ENCODE measurements around the gene NENF. TPM values are rescaled to one million over a fixed set of nuclear protein-coding genes. Genes with fewer than 3 reads are reported as not detected.

Gene NENF
- total RNA-seq, 2 donors from 2014 or later: 43.4 to 43.9 TPM

DNA sequence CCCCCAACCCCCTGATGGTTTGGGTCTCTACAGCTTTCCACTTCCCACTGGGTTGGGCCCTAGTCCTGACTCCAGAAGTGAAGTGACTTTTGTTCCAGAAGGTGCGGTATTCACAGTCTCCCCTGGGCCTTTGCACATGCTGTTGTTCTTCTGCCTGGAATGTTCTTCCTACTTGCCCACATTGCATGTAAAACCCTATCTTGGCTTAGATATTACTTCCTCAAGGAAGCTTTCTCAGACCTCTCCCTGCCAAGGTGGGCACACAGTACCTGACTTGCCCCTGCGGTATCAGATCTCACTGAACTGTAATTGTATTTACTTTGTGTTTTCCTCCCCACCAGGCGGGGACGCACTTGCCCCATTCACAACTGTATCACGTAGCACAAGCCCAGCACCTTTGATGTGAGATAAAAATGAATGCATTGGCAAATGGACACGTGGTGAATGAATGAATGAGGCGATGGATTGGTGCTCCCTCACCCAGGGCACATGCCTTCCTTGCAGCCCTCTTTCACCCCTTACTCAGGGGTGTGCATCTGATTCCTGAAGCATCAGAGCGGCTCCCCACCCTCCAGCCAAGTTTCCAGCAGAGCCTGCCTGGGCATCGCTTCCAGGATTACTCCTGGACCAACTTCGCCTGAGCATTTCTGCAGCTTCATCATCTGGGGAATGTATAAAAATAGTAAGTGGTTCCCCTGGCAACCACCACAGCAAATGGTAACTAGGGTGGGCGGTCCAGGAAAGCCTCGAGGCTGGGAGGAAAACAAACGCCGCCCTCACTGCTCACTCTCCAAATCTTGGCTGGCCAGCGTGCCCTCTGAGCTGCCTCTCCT is 19.8 kb downstream of the NENF start:
- intact Hi-C loops (cut with DNase I): loop anchor here (5.0 to 10.0 kb wide), 3 partner anchors 85 to 768 kb away; no protein-coding TSS in a partner anchor
- H3K27me3 ChIP-seq: no peaks in the 10 kb centered on the region
- no peak overlapping the region for H3K4me3 ChIP-seq
- H3K9ac ChIP-seq (ENCODE audit: low read depth in 2 of 2, low read length in 2 of 2): no peak overlapping the region
- no peaks in the 10 kb centered on the region for H3K36me3 ChIP-seq
- H3K4me1 ChIP-seq: no peaks in the 10 kb centered on the region
- no peak overlapping the region for H3K27ac ChIP-seq
- TF ChIP-seq CTCF (IDR thresholded peaks at IDR 0.05): no peak
- H3K9me3 ChIP-seq: no peaks in the 10 kb centered on the region
- DNase-seq: no peak

DNA sequence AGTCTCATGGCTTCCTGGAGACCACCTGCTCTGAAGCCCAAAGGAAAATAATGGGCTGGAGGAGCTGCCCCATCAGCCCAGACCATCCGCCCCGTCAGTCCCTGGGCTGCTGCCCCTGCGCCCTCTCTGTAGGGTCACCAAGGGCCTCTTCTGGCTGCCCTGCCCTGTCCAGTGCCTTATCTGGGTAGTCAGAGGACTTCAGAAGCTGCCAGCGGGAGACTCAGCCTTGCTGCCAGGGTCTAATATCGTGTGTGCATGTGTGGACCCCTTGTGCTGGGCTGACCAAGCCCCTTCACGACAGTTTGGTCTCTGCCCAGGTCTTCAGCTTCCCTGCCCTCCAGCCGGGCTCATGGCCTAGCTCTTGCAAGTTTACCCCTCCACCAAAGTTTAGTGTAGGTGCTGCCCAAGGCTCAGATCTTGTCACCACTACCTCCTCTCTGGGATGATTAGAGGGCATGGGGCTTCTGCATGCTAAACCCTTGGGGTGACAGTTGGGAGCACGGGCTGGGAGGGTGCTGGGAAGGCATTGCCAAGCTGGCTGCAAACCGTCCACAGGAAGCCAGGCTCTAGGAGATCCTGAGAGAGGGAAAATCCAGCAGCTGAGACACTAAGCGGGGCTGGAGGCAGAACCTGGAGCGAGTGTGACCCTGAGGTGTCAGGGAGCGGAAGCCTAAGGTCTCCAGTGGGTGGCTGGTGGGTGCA is 20.6 kb downstream of the NENF start:
- Histone ChIP-seq H3K9ac (ENCODE audit: low read depth in 2 of 2, low read length in 2 of 2) (no peak overlapping the region), H3K9me3 (no peaks in the 10 kb centered on the region), H3K4me1 (no peaks in the 10 kb centered on the region), H3K27ac (no peak overlapping the region), H3K27me3 (no peaks in the 10 kb centered on the region), H3K36me3 (no peaks in the 10 kb centered on the region), H3K4me3 (no peak overlapping the region)
- no peak for TF ChIP-seq CTCF (IDR thresholded peaks at IDR 0.05)
- DNase-seq: no peak
- intact Hi-C loops (cut with DNase I): loop anchor here (5.0 to 10.0 kb wide), 3 partner anchors 86 to 769 kb away; no protein-coding TSS in a partner anchor

DNA sequence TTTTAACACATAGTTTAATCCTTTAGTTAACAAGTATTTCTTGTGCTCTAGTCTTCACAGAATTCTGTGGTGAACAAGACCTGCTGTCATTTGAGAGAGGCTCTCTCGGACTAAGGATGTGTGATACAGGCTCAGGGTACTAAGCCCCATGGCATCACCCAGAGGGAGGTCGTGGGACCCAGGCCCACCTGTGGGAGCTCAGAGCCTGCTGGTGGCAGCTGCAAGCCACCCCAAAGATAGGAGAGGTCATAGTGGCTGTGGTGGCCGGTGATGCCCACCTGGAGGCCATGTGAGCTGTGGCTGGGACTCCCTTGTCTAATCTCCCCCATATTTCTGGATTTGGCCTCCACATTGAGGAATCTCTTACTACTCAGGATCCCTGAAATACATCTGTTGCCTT is 22.0 kb downstream of the NENF start:
- intact Hi-C loops (cut with DNase I): loop anchor here (5.0 to 10.0 kb wide), 4 partner anchors 87 to 770 kb away; no protein-coding TSS in a partner anchor

GRCh38 chr1:212455401-212455800 is 22.7 kb downstream of the NENF start:
- TF ChIP-seq CTCF (IDR thresholded peaks at IDR 0.05): no peak
- intact Hi-C loops (cut with DNase I): loop anchor here (5.0 to 10.0 kb wide), 3 partner anchors 329 to 771 kb away; no protein-coding TSS in a partner anchor
- H3K4me1 ChIP-seq: no peaks in the 10 kb centered on the region
- no peak overlapping the region for H3K27ac ChIP-seq
- DNase-seq: no peak
- no peaks in the 10 kb centered on the region for H3K27me3 ChIP-seq
- no peak overlapping the region for H3K9ac ChIP-seq (ENCODE audit: low read depth in 2 of 2, low read length in 2 of 2)
- H3K4me3 ChIP-seq: no peak overlapping the region
- H3K36me3 ChIP-seq: no peaks in the 10 kb centered on the region
- no peaks in the 10 kb centered on the region for H3K9me3 ChIP-seq

More for the DNA sequence above, 22.0 kb downstream of the NENF start:
- H3K4me3 ChIP-seq: no peak overlapping the region
- no peak for TF ChIP-seq CTCF (IDR thresholded peaks at IDR 0.05)
- no peaks in the 10 kb centered on the region for H3K36me3 ChIP-seq
- H3K27me3 ChIP-seq: no peaks in the 10 kb centered on the region
- no peak overlapping the region for H3K27ac ChIP-seq
- H3K9me3 ChIP-seq: no peaks in the 10 kb centered on the region
- DNase-seq: no peak
- no peaks in the 10 kb centered on the region for H3K4me1 ChIP-seq
- H3K9ac ChIP-seq (ENCODE audit: low read depth in 2 of 2, low read length in 2 of 2): no peak overlapping the region

DNA sequence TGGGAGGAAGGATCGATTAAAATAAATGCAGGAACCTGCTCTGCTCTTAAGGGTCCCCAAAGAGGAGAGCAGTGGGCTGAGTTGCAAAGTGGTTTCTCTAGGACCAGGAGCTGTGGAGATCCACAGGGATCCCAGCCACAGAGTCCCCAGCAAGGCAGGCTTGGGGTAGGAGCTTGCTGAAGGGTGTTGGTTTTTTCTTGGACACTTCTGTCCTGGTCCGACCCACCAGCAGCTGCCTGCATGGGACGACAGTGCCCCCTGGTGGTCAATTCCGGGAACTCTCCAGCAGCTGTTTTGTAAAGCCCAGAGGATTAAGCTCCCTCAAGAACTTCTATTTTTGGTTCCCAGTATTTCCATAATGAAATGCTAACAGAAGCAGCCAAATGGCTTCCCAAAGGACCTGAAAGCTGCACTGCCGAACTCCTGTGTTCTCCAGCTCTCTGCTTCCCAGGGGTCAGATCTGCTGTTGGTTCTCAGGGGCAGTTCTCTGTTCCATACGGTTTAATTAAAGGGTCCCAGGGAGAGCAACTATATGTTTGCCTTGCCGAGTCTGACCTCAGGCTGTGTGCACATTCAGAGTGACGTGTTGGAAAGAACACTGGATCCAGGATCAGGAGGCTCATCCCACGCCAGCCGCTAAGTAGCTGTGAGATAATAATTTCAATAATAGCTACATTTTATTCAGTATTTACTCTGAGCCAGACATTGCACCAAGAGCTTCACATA is 23.2 kb downstream of the NENF start:
- H3K9ac ChIP-seq (ENCODE audit: low read depth in 2 of 2, low read length in 2 of 2): no peak overlapping the region
- no peaks in the 10 kb centered on the region for H3K36me3 ChIP-seq
- TF ChIP-seq CTCF (IDR thresholded peaks at IDR 0.05): peak; percentile 99
- H3K27ac ChIP-seq: no peak overlapping the region
- H3K4me1 ChIP-seq: no peaks in the 10 kb centered on the region
- DNase-seq: peak; percentile 90
- no peak overlapping the region for H3K4me3 ChIP-seq
- H3K27me3 ChIP-seq: no peaks in the 10 kb centered on the region
- intact Hi-C loops (cut with DNase I): loop anchor here (5.0 to 10.0 kb wide), 3 partner anchors 329 to 771 kb away; no protein-coding TSS in a partner anchor
- H3K9me3 ChIP-seq: no peaks in the 10 kb centered on the region

Measured in colonic mucosa (tissue), 4 donors.